Epithelial cell of proximal tubule (primary cell): Measurements from ENCODE around the gene C1QTNF9. TPM values are rescaled to one million over a fixed set of nuclear protein-coding genes. Genes with fewer than 3 reads are reported as not detected.
"Not testable (repeated sequence)": the region's sequence is repeated elsewhere in the genome, so short reads cannot be mapped to it uniquely, and the experiment has no call there.

Experiments used
- DNase-seq: peaks from one replicate; pipeline ENCODE4 v3.0.0-alpha.2; 2011; ENCODE audit warnings: low read depth
- H3K4me3 ChIP-seq: 2 replicates; pipeline ENCODE4 v1.5.1; 2011; ENCODE audit warnings: low read depth, mild to moderate bottlenecking, low read length
- total RNA-seq: library from RNA; depleted of rRNA; stranded (reverse); fragments of >200 nt; gene quantifications from 2 replicates; pipeline ENCODE4 v1.2.3, GENCODE V29; 2015
- TF ChIP-seq, protein P1 (sequence below): conservative IDR thresholded peaks from 2 replicates; pipeline ENCODE4 v1.5.1; 2012; ENCODE audit warnings: low read depth, mild to moderate bottlenecking, low read length

The C1QTNF9 gene
- total RNA-seq, 1 donor from 2014 or later: not detected

DNA sequence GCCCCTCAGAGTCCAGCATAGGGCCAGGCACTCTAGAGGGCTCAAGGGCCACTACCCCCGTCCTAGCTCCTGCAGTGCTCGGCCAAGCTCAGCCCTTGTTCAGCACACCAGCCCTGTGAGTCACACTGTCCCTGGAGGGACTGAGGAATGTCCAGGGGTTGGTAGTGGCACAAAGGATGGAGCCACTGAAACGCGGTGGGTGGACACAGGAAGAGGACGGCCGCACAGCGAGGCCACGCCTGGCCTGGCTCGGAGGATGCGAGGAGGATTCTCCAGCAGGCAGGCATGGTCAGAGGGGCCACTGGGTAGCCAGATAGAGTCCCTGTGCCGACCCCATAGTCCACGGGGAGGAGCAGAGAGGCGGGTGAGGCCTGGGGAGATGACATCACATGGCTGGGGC lies 45.7 kb downstream of the C1QTNF9 start:
- DNase-seq: no peak
- TF ChIP-seq, protein P1, sequence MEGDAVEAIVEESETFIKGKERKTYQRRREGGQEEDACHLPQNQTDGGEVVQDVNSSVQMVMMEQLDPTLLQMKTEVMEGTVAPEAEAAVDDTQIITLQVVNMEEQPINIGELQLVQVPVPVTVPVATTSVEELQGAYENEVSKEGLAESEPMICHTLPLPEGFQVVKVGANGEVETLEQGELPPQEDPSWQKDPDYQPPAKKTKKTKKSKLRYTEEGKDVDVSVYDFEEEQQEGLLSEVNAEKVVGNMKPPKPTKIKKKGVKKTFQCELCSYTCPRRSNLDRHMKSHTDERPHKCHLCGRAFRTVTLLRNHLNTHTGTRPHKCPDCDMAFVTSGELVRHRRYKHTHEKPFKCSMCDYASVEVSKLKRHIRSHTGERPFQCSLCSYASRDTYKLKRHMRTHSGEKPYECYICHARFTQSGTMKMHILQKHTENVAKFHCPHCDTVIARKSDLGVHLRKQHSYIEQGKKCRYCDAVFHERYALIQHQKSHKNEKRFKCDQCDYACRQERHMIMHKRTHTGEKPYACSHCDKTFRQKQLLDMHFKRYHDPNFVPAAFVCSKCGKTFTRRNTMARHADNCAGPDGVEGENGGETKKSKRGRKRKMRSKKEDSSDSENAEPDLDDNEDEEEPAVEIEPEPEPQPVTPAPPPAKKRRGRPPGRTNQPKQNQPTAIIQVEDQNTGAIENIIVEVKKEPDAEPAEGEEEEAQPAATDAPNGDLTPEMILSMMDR: no peak
- H3K4me3 ChIP-seq: no peak overlapping the region

- no peak overlapping the region for H3K4me3 ChIP-seq
- TF ChIP-seq, protein P1: no peak
- DNase-seq: no peak
These were observed 46.9 kb downstream of the C1QTNF9 start for GRCh38 chr13:24356270-24356669.

DNA sequence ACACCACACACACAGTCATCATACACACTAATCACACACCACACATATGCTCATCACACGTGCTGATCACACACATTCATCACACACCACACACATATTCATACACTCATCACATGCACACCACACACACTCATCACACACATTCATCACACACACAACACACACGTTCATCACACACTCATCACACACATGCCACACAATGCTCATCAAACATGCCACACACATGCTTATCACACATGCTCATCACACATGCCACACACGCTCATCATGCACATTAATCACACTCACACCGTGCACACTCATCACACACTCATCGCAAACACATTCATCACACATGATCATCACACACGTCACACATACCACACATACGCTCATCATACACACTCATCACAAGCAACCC lies 47.5 kb downstream of the C1QTNF9 start:
- no peak for DNase-seq
- no peak overlapping the region for H3K4me3 ChIP-seq
- TF ChIP-seq, protein P1: no peak

DNA sequence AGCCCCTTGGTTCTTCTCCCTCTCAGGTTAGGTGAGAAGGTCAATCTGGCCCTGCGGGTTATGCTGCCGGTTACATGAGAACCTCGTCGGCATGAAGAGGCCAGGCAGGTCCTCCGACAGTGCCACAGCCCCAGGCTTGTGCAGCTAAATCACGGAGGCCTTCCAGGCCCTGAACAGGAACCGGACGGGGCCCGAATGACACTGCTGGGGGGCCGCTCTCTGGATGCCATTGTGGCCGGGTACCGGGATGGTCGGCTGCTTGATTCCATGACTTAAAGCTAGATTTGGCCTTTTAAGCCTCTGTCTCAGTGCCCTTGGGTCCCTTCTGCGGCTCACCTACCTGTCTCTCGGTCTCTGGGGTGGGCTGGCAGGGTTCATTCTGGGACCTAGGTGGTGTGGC lies 48.4 kb downstream of the C1QTNF9 start:
- DNase-seq: no peak
- no peak overlapping the region for H3K4me3 ChIP-seq
- TF ChIP-seq, protein P1: no peak

- DNase-seq: not testable (repeated sequence)
These were observed 49.5 kb downstream of the C1QTNF9 start for GRCh38 chr13:24358836-24359235.

DNA sequence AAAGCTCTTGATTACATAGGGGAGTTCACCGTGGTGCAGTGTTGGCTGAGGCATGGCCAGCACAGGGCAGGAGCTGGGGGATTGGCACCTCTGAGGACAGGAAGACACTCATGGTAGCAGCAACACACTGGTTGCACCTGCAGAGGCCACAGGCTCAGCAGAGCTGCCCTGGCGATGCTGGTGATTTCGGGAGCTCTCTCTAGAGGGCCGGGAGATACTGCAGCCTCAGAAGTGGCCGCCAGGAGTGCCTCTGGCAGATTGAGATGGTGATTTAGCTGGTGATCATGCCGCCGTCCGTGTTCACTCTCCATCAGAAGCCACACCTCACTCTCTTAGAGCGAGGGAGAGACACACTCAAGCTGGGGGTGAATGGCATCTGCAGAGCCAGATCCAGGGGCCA lies 49.9 kb downstream of the C1QTNF9 start:
- not testable (repeated sequence) for DNase-seq, H3K4me3 ChIP-seq

More at GRCh38 chr13:24358836-24359235, 49.5 kb downstream of the C1QTNF9 start:
- not testable (repeated sequence) for H3K4me3 ChIP-seq

DNA sequence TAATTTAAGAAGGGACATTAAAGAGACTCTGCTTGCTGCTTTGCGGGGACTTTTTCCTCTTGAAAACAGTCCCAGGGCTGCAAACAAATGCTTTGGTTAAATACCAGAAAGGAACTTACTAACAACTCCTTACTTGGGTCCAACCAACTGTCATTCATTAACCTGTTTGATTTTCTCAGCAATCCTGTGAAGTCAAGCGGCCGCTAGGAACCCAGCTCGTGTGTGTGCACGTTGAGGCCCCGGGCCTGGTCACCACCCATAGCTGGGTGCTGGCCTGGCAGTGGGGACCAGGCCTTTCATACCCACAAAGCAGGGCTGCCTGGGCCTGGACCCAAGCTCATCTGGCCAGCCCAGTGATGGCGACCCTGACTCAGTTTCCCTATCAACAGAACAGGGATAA lies 50.7 kb downstream of the C1QTNF9 start:
- TF ChIP-seq, protein P1: no peak
- no peak for DNase-seq
- no peak overlapping the region for H3K4me3 ChIP-seq

- no peak overlapping the region for H3K4me3 ChIP-seq
- TF ChIP-seq, protein P1: no peak
- no peak for DNase-seq
These were observed 51.7 kb downstream of the C1QTNF9 start for GRCh38 chr13:24361113-24361512.
